Peyer's patch (tissue), 4 donors: ENCODE results near the gene CALML3. TPM values are rescaled to one million over a fixed set of nuclear protein-coding genes. Genes with fewer than 3 reads are reported as not detected.

ENCODE experiments used
- DNase-seq, 3 donors: peaks; one replicate each; pipeline ENCODE4 v3.0.0-alpha.2; 2017 to 2019
- H3K27ac ChIP-seq, 4 donors: fragments of 200-600 bp; sonication (generic); one replicate each; pipeline ENCODE4 v1.5.1; 2016 to 2019
- H3K27me3 ChIP-seq, 2 donors: fragments of 200-600 bp; sonication (generic); one replicate each; pipeline ENCODE4 v1.5.1; 2019
- H3K36me3 ChIP-seq, 3 donors: fragments of 200-600 bp; sonication (generic); one replicate each; pipeline ENCODE4 v1.5.1; 2016 to 2019
- H3K4me1 ChIP-seq, 4 donors: fragments of 200-600 bp; sonication (generic); one replicate each; pipeline ENCODE4 v1.5.1; 2016 to 2019
- H3K4me3 ChIP-seq, 4 donors: fragments of 200-600 bp; sonication (generic); 1 replicate in 3 of 4; 2 replicates in 1 of 4; pipeline ENCODE4 v1.5.1; 2016 to 2019; ENCODE audit warnings: mild to moderate bottlenecking in 1 of 4
- H3K9me3 ChIP-seq, 4 donors: fragments of 200-600 bp; sonication (generic); one replicate each; pipeline ENCODE4 v1.5.1; 2016 to 2019; ENCODE audit warnings: mild to moderate bottlenecking in 1 of 4
- CTCF ChIP-seq, 6 experiments: fragments of 450-650 bp in 4 of 6; fragments of 200-600 bp in 2 of 6; sonication (generic) in 1 of 6; IDR thresholded peaks; one replicate each; pipeline ENCODE4 v1.5.1; 2017 to 2019; ENCODE audit warnings: antibody characterized with exemption in 6 of 6, mild to moderate bottlenecking in 3 of 6, moderate library complexity in 1 of 6
- POLR2A ChIP-seq, 2 donors: fragments of 450-650 bp; IDR thresholded peaks; one replicate each; pipeline ENCODE4 v1.5.1; 2017; ENCODE audit warnings: antibody characterized with exemption in 2 of 2, mild to moderate bottlenecking in 2 of 2, moderate library complexity in 2 of 2
- total RNA-seq, 4 donors: library from RNA; depleted of rRNA; stranded (reverse); fragments of >200 nt; gene quantifications; one replicate each; pipeline ENCODE4 v1.1.0, GENCODE V29; 2016

Gene CALML3
- total RNA-seq, 4 donors from 2014 or later, result not detected

GRCh38 chr10:5498791-5499492 lies 25.8 kb upstream of the CALML3 start:
- H3K9me3 ChIP-seq, result no peaks in the 10 kb centered on the region
- TF ChIP-seq POLR2A (IDR thresholded peaks at IDR 0.05), result no peak
- no peak for TF ChIP-seq CTCF (IDR thresholded peaks at IDR 0.05)
- no peaks in the 10 kb centered on the region for H3K36me3 ChIP-seq
- H3K27me3 ChIP-seq, result no peaks in the 10 kb centered on the region
- H3K4me3 ChIP-seq, result no peak overlapping the region
- peaks cover 0 to 13% (median 0%) of the 10 kb centered on the region in 4 donors for H3K4me1 ChIP-seq
- H3K27ac ChIP-seq, result no peak overlapping the region
- peak in 2 of 3 donors; percentile 44 to 47 for DNase-seq

GRCh38 chr10:5499493-5500140 lies 25.1 kb upstream of the CALML3 start, which contains the start of gene CALML5:
Gene CALML5 (minus strand): TSS chr10:5499570. CDS start chr10:5499438, 132 bp downstream.
- no peak within 1 kb of the TSS for H3K27ac ChIP-seq

GRCh38 chr10:5500162-5500670 lies 24.5 kb upstream of the CALML3 start:
- H3K27ac ChIP-seq, result no peak overlapping the region
- TF ChIP-seq CTCF (IDR thresholded peaks at IDR 0.05) (no peak), POLR2A (IDR thresholded peaks at IDR 0.05) (no peak)
- H3K4me3 ChIP-seq, result no peak overlapping the region
- no peaks in the 10 kb centered on the region for H3K27me3 ChIP-seq
- H3K4me1 ChIP-seq, result peaks cover 0 to 19% (median 0%) of the 10 kb centered on the region in 4 donors
- peak in 1 of 3 donors; percentile 36 for DNase-seq
- H3K9me3 ChIP-seq, result no peaks in the 10 kb centered on the region
- no peaks in the 10 kb centered on the region for H3K36me3 ChIP-seq

More at GRCh38 chr10:5499493-5500140, 25.1 kb upstream of the CALML3 start, which contains the start of gene CALML5:
- peaks cover 0 to 19% (median 0%) of the 10 kb centered on the region in 4 donors for H3K4me1 ChIP-seq
- peak in 1 of 3 donors; percentile 32 for DNase-seq
- no peaks in the 10 kb centered on the region for H3K27me3 ChIP-seq
- no peaks in the 10 kb centered on the region for H3K9me3 ChIP-seq
- no peak for TF ChIP-seq CTCF (IDR thresholded peaks at IDR 0.05)
- TF ChIP-seq POLR2A (IDR thresholded peaks at IDR 0.05), result no peak
- no peak within 1 kb of the TSS for H3K4me3 ChIP-seq
- no peaks in the 10 kb centered on the region for H3K36me3 ChIP-seq

- TF ChIP-seq CTCF (IDR thresholded peaks at IDR 0.05) (no peak), POLR2A (IDR thresholded peaks at IDR 0.05) (no peak)
- Histone ChIP-seq H3K27me3 (no peaks in the 10 kb centered on the region), H3K36me3 (no peaks in the 10 kb centered on the region), H3K9me3 (no peaks in the 10 kb centered on the region), H3K27ac (no peak overlapping the region), H3K4me3 (no peak overlapping the region), H3K4me1 (peaks cover 0 to 19% (median 0%) of the 10 kb centered on the region in 4 donors)
- peak in 1 of 3 donors; percentile 44 for DNase-seq
Measured at GRCh38 chr10:5500910-5501309, 23.9 kb upstream of the CALML3 start.

GRCh38 chr10:5502061-5502521 lies 22.7 kb upstream of the CALML3 start:
- no peak for DNase-seq
- H3K27ac ChIP-seq, result no peak overlapping the region

More at GRCh38 chr10:5502061-5502521, 22.7 kb upstream of the CALML3 start:
- Histone ChIP-seq H3K36me3 (no peaks in the 10 kb centered on the region), H3K27me3 (no peaks in the 10 kb centered on the region), H3K4me3 (no peak overlapping the region), H3K4me1 (peaks cover 0 to 19% (median 0%) of the 10 kb centered on the region in 4 donors), H3K9me3 (no peaks in the 10 kb centered on the region)
- no peak for TF ChIP-seq POLR2A (IDR thresholded peaks at IDR 0.05)
